Ascending aorta (tissue), 2 donors: Measurements from ENCODE around the gene CAPZA1. TPM values are rescaled to one million over a fixed set of nuclear protein-coding genes. Genes with fewer than 3 reads are reported as not detected.

Experiments used
- DNase-seq, 2 donors: peaks; one replicate each; pipeline ENCODE4 v3.0.0-alpha.2; 2019; ENCODE audit warnings: low spot score in 2 of 2
- H3K27ac ChIP-seq, 2 donors: fragments of 200-600 bp; sonication (generic); one replicate each; pipeline ENCODE4 v1.5.1; 2016 to 2017; ENCODE audit warnings: mild to moderate bottlenecking in 1 of 2
- H3K27me3 ChIP-seq: fragments of 200-600 bp; sonication (generic); one replicate; pipeline ENCODE4 v1.5.1; 2017
- H3K36me3 ChIP-seq, 2 donors: fragments of 200-600 bp; sonication (generic); one replicate each; pipeline ENCODE4 v1.5.1; 2016
- H3K4me1 ChIP-seq, 2 donors: fragments of 200-600 bp; sonication (generic); one replicate each; pipeline ENCODE4 v1.5.1; 2016 to 2017; ENCODE audit warnings: mild to moderate bottlenecking in 1 of 2
- H3K4me3 ChIP-seq, 2 donors: fragments of 200-600 bp; sonication (generic); one replicate each; pipeline ENCODE4 v1.5.1; 2016 to 2017; ENCODE audit warnings: mild to moderate bottlenecking in 1 of 2
- H3K9me3 ChIP-seq, 2 donors: fragments of 200-600 bp; sonication (generic); one replicate each; pipeline ENCODE4 v1.5.1; 2016
- intact Hi-C: fragments of 100-400 bp; cut with DNase I; formaldehyde crosslinking; loops from one replicate; pipeline ENCODE4 v1.15.1; 2023
- total RNA-seq: library from RNA; depleted of rRNA; stranded (reverse); fragments of >200 nt; gene quantifications from one replicate; pipeline ENCODE4 v1.1.0, GENCODE V29; 2016
- TF ChIP-seq, protein P1 (sequence below), 3 experiments: fragments of 200-600 bp in 2 of 3; fragments of 450-650 bp in 1 of 3; sonication (generic) in 2 of 3; IDR thresholded peaks; one replicate each; pipeline ENCODE4 v1.5.1; 2016 to 2019; ENCODE audit warnings: antibody characterized with exemption in 3 of 3, mild to moderate bottlenecking in 1 of 3, moderate library complexity in 1 of 3

CAPZA1 gene
- total RNA-seq, 1 donor from 2014 or later, result 53.5 TPM

GRCh38 chr1:112689196-112689841 is 69.7 kb downstream of the CAPZA1 start:
- H3K4me3 ChIP-seq, result no peak overlapping the region
- no peaks in the 10 kb centered on the region for H3K27me3 ChIP-seq
- no peaks in the 10 kb centered on the region for H3K9me3 ChIP-seq
- peak in 1 of 2 donors; percentile 60 for DNase-seq
- intact Hi-C loops, result no loop called here
- TF ChIP-seq, protein P1, sequence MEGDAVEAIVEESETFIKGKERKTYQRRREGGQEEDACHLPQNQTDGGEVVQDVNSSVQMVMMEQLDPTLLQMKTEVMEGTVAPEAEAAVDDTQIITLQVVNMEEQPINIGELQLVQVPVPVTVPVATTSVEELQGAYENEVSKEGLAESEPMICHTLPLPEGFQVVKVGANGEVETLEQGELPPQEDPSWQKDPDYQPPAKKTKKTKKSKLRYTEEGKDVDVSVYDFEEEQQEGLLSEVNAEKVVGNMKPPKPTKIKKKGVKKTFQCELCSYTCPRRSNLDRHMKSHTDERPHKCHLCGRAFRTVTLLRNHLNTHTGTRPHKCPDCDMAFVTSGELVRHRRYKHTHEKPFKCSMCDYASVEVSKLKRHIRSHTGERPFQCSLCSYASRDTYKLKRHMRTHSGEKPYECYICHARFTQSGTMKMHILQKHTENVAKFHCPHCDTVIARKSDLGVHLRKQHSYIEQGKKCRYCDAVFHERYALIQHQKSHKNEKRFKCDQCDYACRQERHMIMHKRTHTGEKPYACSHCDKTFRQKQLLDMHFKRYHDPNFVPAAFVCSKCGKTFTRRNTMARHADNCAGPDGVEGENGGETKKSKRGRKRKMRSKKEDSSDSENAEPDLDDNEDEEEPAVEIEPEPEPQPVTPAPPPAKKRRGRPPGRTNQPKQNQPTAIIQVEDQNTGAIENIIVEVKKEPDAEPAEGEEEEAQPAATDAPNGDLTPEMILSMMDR (IDR thresholded peaks at IDR 0.05), result no peak
- H3K36me3 ChIP-seq, result peaks cover 35 to 49% of the 10 kb centered on the region in 2 donors
- H3K4me1 ChIP-seq, result no peaks in the 10 kb centered on the region
- no peak overlapping the region for H3K27ac ChIP-seq

GRCh38 chr1:112689842-112690237 is 70.2 kb downstream of the CAPZA1 start:
- peak in 1 of 2 donors; percentile 35 for DNase-seq
- TF ChIP-seq, protein P1 (IDR thresholded peaks at IDR 0.05), result no peak
- Histone ChIP-seq H3K9me3 (no peaks in the 10 kb centered on the region), H3K4me3 (no peak overlapping the region), H3K27me3 (no peaks in the 10 kb centered on the region), H3K4me1 (no peaks in the 10 kb centered on the region), H3K27ac (no peak overlapping the region), H3K36me3 (peaks cover 40 to 55% of the 10 kb centered on the region in 2 donors)
- intact Hi-C loops, result no loop called here

- TF ChIP-seq, protein P1 (IDR thresholded peaks at IDR 0.05), result no peak
- intact Hi-C loops, result no loop called here
- H3K27me3 ChIP-seq, result no peaks in the 10 kb centered on the region
- H3K36me3 ChIP-seq, result peaks cover 62 to 81% of the 10 kb centered on the region in 2 donors
- no peak overlapping the region for H3K27ac ChIP-seq
- H3K4me3 ChIP-seq, result no peak overlapping the region
- peak in 1 of 2 donors; percentile 33 for DNase-seq
- no peaks in the 10 kb centered on the region for H3K4me1 ChIP-seq
- no peaks in the 10 kb centered on the region for H3K9me3 ChIP-seq
Measured at GRCh38 chr1:112692681-112693080, 73.0 kb downstream of the CAPZA1 start.

DNA sequence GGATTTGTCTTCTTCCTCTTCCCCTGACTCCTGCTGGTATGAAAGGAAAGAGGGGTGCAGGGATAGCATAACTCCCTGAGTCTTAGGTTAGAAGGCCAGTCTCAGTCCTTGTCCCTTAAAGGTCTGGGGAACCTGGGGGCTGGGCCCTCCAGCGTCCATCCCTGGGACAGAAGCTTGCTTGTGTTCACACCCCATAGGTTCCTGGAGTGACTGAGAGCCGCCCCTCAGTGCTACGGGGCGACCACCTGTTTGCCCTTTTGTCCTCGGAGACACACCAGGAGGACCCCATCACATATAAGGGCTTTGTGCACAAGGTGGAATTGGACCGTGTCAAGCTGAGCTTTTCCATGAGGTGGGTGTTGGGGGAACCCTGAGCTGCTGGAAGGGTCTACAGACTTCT is 74.2 kb downstream of the CAPZA1 start:
- no peak overlapping the region for H3K27ac ChIP-seq
- peaks cover 0 to under 1% of the 10 kb centered on the region in 2 donors for H3K4me1 ChIP-seq
- H3K36me3 ChIP-seq, result peaks cover 72 to 85% of the 10 kb centered on the region in 2 donors
- H3K4me3 ChIP-seq, result no peak overlapping the region
- H3K9me3 ChIP-seq, result no peaks in the 10 kb centered on the region
- TF ChIP-seq, protein P1 (IDR thresholded peaks at IDR 0.05), result no peak
- no peaks in the 10 kb centered on the region for H3K27me3 ChIP-seq
- peak in 1 of 2 donors; percentile 46 for DNase-seq
- intact Hi-C loops, result no loop called here

- no peak overlapping the region for H3K27ac ChIP-seq
- no peak for DNase-seq
- no peaks in the 10 kb centered on the region for H3K27me3 ChIP-seq
- intact Hi-C loops, result no loop called here
- no peak overlapping the region for H3K4me3 ChIP-seq
- no peaks in the 10 kb centered on the region for H3K9me3 ChIP-seq
- peaks cover 0 to 7% of the 10 kb centered on the region in 2 donors for H3K4me1 ChIP-seq
- TF ChIP-seq, protein P1 (IDR thresholded peaks at IDR 0.05), result no peak
- H3K36me3 ChIP-seq, result peaks cover 74 to 88% of the 10 kb centered on the region in 2 donors
Measured at GRCh38 chr1:112694363-112694929, 74.8 kb downstream of the CAPZA1 start.
